Kidney epithelial cell (primary cell): Measurements from ENCODE around the gene TBC1D5. TPM values are rescaled to one million over a fixed set of nuclear protein-coding genes. Genes with fewer than 3 reads are reported as not detected.

Experiments
- DNase-seq: peaks from one replicate; pipeline ENCODE4 v3.0.0-alpha.2; 2010; ENCODE audit warnings: low read depth
- H3K27me3 ChIP-seq: 2 replicates; pipeline ENCODE4 v1.6.0; 2011; ENCODE audit warnings: low read length; ENCODE audit not compliant: control insufficient read depth, insufficient read depth
- H3K36me3 ChIP-seq: 2 replicates; pipeline ENCODE4 v1.5.1; 2011; ENCODE audit warnings: low read length; ENCODE audit not compliant: control insufficient read depth, insufficient read depth
- H3K4me3 ChIP-seq: 2 replicates; pipeline ENCODE4 v1.5.1; 2011; ENCODE audit warnings: low read depth, mild to moderate bottlenecking, control low read depth, low read length
- CTCF ChIP-seq: IDR thresholded peaks from 2 replicates; pipeline ENCODE4 v1.5.1; 2011; ENCODE audit warnings: mild to moderate bottlenecking, moderate library complexity, low read length, control low read depth, inconsistent platforms; ENCODE audit not compliant: insufficient read depth, poor library complexity, severe bottlenecking
- total RNA-seq: library from RNA; depleted of rRNA; stranded (reverse); fragments of >200 nt; gene quantifications from 2 replicates; pipeline ENCODE4 v1.2.3, GENCODE V29; 2015

TBC1D5 gene
- total RNA-seq, 1 donor from 2014 or later: 100 TPM

GRCh38 chr3:17508180-17508752, 234.2 kb downstream of the TBC1D5 start:
- no peak for DNase-seq
- Histone ChIP-seq H3K4me3 (no peak overlapping the region), H3K36me3 (no peaks in the 10 kb centered on the region), H3K27me3 (no peaks in the 10 kb centered on the region)
- no peak for TF ChIP-seq CTCF

- Histone ChIP-seq H3K27me3 (no peaks in the 10 kb centered on the region), H3K4me3 (no peak overlapping the region), H3K36me3 (no peaks in the 10 kb centered on the region)
- DNase-seq: no peak
- no peak for TF ChIP-seq CTCF
These were observed 235.0 kb downstream of the TBC1D5 start for GRCh38 chr3:17507480-17507879.

- Histone ChIP-seq H3K36me3 (no peaks in the 10 kb centered on the region), H3K4me3 (no peak overlapping the region)
- no peak for DNase-seq
These were observed 236.6 kb downstream of the TBC1D5 start for GRCh38 chr3:17505856-17506255.

GRCh38 chr3:17501745-17502144, 240.7 kb downstream of the TBC1D5 start:
- H3K36me3 ChIP-seq: no peaks in the 10 kb centered on the region
- H3K27me3 ChIP-seq: no peaks in the 10 kb centered on the region
- DNase-seq: no peak
- no peak for TF ChIP-seq CTCF
- H3K4me3 ChIP-seq: no peak overlapping the region

More at GRCh38 chr3:17505856-17506255, 236.6 kb downstream of the TBC1D5 start:
- no peak for TF ChIP-seq CTCF
- no peaks in the 10 kb centered on the region for H3K27me3 ChIP-seq

GRCh38 chr3:17500618-17501017, 241.8 kb downstream of the TBC1D5 start:
- Histone ChIP-seq H3K27me3 (no peaks in the 10 kb centered on the region), H3K4me3 (no peak overlapping the region), H3K36me3 (no peaks in the 10 kb centered on the region)
- peak; percentile 10 for DNase-seq
- no peak for TF ChIP-seq CTCF
